ENCODE data around the gene INKA2.

DNA sequence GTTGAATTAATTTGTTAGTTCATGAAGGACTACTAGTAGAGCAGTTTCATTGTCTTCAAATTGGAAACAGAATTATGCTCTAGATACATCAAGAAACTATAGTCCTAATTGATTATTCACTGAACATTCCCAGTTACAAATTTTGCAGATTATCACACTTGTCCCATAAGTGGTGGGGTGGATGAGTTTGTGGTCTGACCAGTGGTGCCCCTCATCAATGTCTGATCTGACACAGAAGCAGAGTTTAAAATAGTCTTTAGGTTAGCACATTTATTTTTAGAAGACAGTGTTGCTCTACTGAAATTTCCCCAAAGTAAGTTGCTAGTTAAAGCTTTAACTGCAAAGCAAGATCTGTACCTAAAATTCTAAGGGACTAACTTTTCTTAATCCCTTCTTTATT, 42.9 kb downstream of the INKA2 start:
- TF ChIP-seq, protein P1, sequence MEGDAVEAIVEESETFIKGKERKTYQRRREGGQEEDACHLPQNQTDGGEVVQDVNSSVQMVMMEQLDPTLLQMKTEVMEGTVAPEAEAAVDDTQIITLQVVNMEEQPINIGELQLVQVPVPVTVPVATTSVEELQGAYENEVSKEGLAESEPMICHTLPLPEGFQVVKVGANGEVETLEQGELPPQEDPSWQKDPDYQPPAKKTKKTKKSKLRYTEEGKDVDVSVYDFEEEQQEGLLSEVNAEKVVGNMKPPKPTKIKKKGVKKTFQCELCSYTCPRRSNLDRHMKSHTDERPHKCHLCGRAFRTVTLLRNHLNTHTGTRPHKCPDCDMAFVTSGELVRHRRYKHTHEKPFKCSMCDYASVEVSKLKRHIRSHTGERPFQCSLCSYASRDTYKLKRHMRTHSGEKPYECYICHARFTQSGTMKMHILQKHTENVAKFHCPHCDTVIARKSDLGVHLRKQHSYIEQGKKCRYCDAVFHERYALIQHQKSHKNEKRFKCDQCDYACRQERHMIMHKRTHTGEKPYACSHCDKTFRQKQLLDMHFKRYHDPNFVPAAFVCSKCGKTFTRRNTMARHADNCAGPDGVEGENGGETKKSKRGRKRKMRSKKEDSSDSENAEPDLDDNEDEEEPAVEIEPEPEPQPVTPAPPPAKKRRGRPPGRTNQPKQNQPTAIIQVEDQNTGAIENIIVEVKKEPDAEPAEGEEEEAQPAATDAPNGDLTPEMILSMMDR (IDR thresholded peaks at IDR 0.05; ENCODE audit: low read length) = no peak
- TF ChIP-seq EZH2 (optimal IDR thresholded peaks at IDR 0.05; ENCODE audit: low read depth, low read length) (no peak), EZH2phosphoT487 (IDR thresholded peaks at IDR 0.05; ENCODE audit: low read length) (no peak)

Data from MM.1S (cell line).